Heart right ventricle (tissue), 16 donors: ENCODE measurements around the gene TMEM258. TPM values are rescaled to one million over a fixed set of nuclear protein-coding genes. Genes with fewer than 3 reads are reported as not detected.

Experiments
- ATAC-seq, 8 donors: fragments of 200-7000 bp; cut with Tn5 transposase; one replicate each; pipeline ENCODE4 v1.9.1; 2020; ENCODE audit warnings: mild to moderate bottlenecking in 8 of 8, moderate library complexity in 8 of 8, moderate number of reproducible peaks in 1 of 8
- DNase-seq, 2 donors: peaks; one replicate each; pipeline ENCODE4 v3.0.0-alpha.2; 2020
- H3K27ac ChIP-seq, 10 donors: fragments of 200-600 bp; sonication (generic) in 2 of 10; one replicate each; pipeline versions ENCODE4 v1.5.0 to v1.8.0; 2020 to 2022; ENCODE audit warnings: mild to moderate bottlenecking in 3 of 10
- H3K27me3 ChIP-seq, 7 donors: fragments of 200-600 bp; one replicate each; pipeline ENCODE4 v1.8.0; 2021 to 2022; ENCODE audit warnings: mild to moderate bottlenecking in 2 of 7
- H3K36me3 ChIP-seq, 9 donors: fragments of 200-600 bp; sonication (generic) in 1 of 9; one replicate each; pipeline versions ENCODE4 v1.5.0 to v1.8.0; 2020 to 2022; ENCODE audit warnings: mild to moderate bottlenecking in 2 of 9
- H3K4me1 ChIP-seq, 9 donors: fragments of 200-600 bp; sonication (generic) in 1 of 9; one replicate each; pipeline versions ENCODE4 v1.5.0 to v1.8.0; 2020 to 2022; ENCODE audit warnings: mild to moderate bottlenecking in 4 of 9
- H3K4me3 ChIP-seq, 10 donors: fragments of 200-600 bp; sonication (generic) in 2 of 10; one replicate each; pipeline versions ENCODE4 v1.5.0 to v1.8.0; 2020 to 2022; ENCODE audit warnings: mild to moderate bottlenecking in 7 of 10, moderate library complexity in 2 of 10
- H3K9me3 ChIP-seq, 11 donors: fragments of 200-600 bp in 10 of 11; sonication (generic) in 2 of 11; one replicate each; pipeline versions ENCODE4 v1.5.0 to v1.8.0; 2013 to 2022; ENCODE audit warnings: mild to moderate bottlenecking in 2 of 11, control low read depth in 1 of 11, moderate library complexity in 1 of 11
- WGBS, 2 donors: extraction: QIAGEN DNeasy Blood & Tissue Kit; methylation state at CpG; one replicate each; pipeline ENCODE4 v1.1.7; 2013; ENCODE audit warnings: inconsistent platforms in 1 of 2; 5-methylcytosine and 5-hydroxymethylcytosine counted together
- intact Hi-C, 10 donors: fragments of 100-400 bp; cut with DNase I; formaldehyde crosslinking; loops; one replicate each; pipeline versions ENCODE4 v1.11.1 to v1.14.2; 2022
- polyA plus RNA-seq, 2 donors: library from polyadenylated mRNA; stranded (reverse); fragments of 200-250 nt; gene quantifications; one replicate each; pipeline ENCODE4 v1.2.3, GENCODE V29; 2013
- total RNA-seq, 10 donors: library from RNA; stranded (reverse); fragmentation: NEBNext Ultra II Directional in 3 of 10; extraction: Animal tissue kit (Norgen Biotek cat#: 25700) in 3 of 10; gene quantifications; one replicate each; pipeline versions ENCODE4 v1.2.1 to v1.2.4, GENCODE V29; 2021 to 2023
- TF ChIP-seq, protein P1 (sequence below), 9 donors: fragments of 200-600 bp; sonication (generic) in 2 of 9; IDR thresholded peaks; one replicate each; pipeline versions ENCODE4 v1.5.0 to v1.8.0; 2021 to 2022; ENCODE audit warnings: antibody characterized with exemption in 9 of 9, mild to moderate bottlenecking in 5 of 9, moderate library complexity in 1 of 9
- donor health status: Arrhythmogenic right ventricular cardiomyopathy.
- donor health status: ischemic (EF 13 %, LVEDD 7.1; RV severe dilation, severe dysfunction).
- donor health status: healthy with polysubstance abuse.
- donor health status: DM: no; HTN: yes; CAD: no.
- donor health status: DM: no; HTN: no; CAD: no.
- donor health status: ischemic (EF 25% LVEDD 6.9; RV normal size, moderate dysfunction).
- donor health status: ischemic (EF 25% LVEDD 5.7; RV mildly dilated, moderate dysfunction).
- donor health status: healthy.
- donor health status: DM: yes; HTN: yes; CAD: no.
- donor health status: Ischemic cardiomyopathy.
- donor health status: ischemic (EF 35%, LVEDD 5.7; RV mildly dilated, moderate dysfunction).
- donor health status: nonischemic (EF 11% LVEDD 7.7; RV severe dilation, severe dysfunction).
- donor health status: DM: yes; HTN: yes; CAD: no.
- donor health status: PGD.
- donor health status: ischemic (EF 29% LVEDD 5.4; RV normal size, mild dysfunction).
- donor health status: nonischemic (EF 23%, LVEDD 6.1; RV moderate dilation, normal function).

TMEM258 gene
- total and polyA plus RNA-seq, 12 donors = 80.7 to 273 (median 109) TPM

DNA sequence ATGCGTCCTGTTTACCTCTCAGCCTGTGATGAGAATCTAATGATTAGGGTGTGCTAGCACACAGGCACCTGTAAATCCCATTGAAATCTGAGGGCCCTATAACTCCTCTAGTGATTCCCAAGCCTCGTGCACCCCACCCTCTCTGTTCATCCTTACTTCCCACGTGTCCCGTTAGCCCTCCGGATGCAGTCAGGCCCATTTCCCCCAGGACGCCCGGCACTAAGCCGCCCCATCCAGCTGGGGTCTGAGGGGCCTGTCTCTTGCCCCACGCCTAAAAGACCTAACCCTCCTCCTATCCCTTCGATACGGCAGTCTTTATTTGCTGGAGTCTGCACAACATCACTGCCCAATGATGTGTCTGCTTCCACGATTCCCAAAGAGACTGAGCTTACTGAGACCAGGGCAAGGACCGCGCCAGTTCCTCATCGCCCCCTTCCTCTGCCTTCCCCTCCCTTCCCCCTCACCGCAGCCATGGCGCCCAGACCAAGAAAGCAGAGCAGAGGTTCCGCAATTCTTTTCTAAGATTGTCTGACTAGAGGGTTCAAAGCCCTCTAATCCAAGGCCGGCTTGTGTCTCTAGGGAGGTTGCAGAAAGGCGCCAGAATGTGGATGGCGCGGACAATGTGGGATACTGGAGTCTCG, 34.7 kb upstream of the TMEM258 start:
- Histone ChIP-seq H3K27ac (peak overlapping the region; percentile 40 to 95 (median 86)), H3K4me1 (peaks cover 9 to 53% (median 36%) of the 10 kb centered on the region in 9 donors), H3K4me3 (peak overlapping the region; percentile 44 to 86 (median 73)), H3K9me3 (no peaks in the 10 kb centered on the region), H3K36me3 (peaks cover 0 to 4% (median 0%) of the 10 kb centered on the region in 9 donors), H3K27me3 (peaks cover 0 to 11% (median 0%) of the 10 kb centered on the region in 7 donors)
- 21% methylated on average over 23 of the region's 23 CpGs for WGBS, 2 donors
- peak in 5 of 8 donors; percentile 1 to 8 (median 4) for ATAC-seq
- no peak for DNase-seq
- intact Hi-C loops = loop anchor here in 2 of 10 donors (2.0 to 5.0 kb wide), 2 partner anchors 35 to 64 kb away; partner anchors contain the start of gene FADS3 (in 1 of the 2)
- TF ChIP-seq, protein P1, sequence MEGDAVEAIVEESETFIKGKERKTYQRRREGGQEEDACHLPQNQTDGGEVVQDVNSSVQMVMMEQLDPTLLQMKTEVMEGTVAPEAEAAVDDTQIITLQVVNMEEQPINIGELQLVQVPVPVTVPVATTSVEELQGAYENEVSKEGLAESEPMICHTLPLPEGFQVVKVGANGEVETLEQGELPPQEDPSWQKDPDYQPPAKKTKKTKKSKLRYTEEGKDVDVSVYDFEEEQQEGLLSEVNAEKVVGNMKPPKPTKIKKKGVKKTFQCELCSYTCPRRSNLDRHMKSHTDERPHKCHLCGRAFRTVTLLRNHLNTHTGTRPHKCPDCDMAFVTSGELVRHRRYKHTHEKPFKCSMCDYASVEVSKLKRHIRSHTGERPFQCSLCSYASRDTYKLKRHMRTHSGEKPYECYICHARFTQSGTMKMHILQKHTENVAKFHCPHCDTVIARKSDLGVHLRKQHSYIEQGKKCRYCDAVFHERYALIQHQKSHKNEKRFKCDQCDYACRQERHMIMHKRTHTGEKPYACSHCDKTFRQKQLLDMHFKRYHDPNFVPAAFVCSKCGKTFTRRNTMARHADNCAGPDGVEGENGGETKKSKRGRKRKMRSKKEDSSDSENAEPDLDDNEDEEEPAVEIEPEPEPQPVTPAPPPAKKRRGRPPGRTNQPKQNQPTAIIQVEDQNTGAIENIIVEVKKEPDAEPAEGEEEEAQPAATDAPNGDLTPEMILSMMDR (IDR thresholded peaks at IDR 0.05) = no peak

DNA sequence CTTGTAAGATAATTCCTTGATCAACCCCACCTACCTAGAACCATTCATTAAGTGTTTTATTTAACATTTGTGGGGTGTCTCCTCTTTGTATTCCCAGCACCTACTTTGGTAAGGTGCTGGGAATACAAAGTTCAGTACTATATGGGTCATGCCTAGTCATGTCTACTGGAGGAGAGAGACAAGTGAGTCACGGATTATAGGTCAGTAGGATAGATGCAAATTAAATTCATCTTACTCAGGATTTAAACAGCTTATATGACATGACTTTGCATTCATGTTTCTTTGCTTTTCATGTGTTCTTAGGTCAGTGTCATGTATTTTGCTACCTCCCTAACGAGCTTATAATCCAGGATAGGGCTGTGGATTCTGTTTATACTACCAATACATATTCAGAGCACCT, 27.8 kb upstream of the TMEM258 start:
- TF ChIP-seq, protein P1 (IDR thresholded peaks at IDR 0.05) = no peak
- intact Hi-C loops = no loop called here
- H3K27me3 ChIP-seq = peaks cover 0 to 6% (median 0%) of the 10 kb centered on the region in 7 donors
- peaks cover 0 to 24% (median 8%) of the 10 kb centered on the region in 9 donors for H3K4me1 ChIP-seq
- DNase-seq = no peak
- no peak overlapping the region for H3K4me3 ChIP-seq
- ATAC-seq = no peak
- H3K27ac ChIP-seq = no peak overlapping the region
- 90 to 96% methylated on average over 2 of the region's 2 CpGs for WGBS, 2 donors
- no peaks in the 10 kb centered on the region for H3K9me3 ChIP-seq
- H3K36me3 ChIP-seq = peaks cover 0 to 4% (median 0%) of the 10 kb centered on the region in 9 donors

DNA sequence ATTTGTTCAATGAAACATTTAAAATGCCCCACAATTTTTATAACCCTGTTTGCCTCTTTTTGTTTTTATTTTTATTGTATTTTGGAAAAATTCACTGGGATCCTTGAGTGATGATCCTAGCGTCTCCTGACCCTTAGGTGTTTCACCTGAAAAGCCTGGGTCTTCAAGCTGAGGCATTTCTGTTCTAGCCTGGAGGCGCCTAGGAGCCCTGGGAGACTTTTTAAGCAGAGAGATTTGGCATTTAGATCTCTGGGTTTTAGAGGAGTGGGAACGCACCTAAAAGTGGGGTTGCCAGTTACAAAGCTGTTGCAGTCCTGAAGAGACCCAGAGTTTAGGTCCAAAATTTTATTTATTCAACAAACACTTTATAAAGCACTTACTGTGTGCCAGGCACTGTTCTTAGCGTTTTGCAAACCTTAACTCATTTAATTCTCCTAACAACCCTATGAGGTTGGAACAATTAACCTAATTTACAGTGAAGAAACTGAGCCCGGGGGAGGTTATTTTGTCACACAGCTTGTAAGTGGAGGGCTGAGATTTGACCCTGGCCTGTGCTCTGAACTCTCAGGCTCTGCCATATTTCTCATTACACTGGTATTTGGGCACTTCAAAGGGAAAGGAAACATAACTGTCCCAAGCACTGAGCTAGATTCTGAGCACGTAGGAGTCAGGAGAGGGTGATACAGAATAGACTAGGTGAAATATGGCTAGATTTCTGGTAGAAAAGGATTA, 25.2 kb upstream of the TMEM258 start:
- no peak for ATAC-seq
- Histone ChIP-seq H3K27me3 (peaks cover 0 to 9% (median 0%) of the 10 kb centered on the region in 7 donors), H3K9me3 (no peaks in the 10 kb centered on the region), H3K4me3 (peak overlapping the region in 9 of 10 donors; percentile 66 to 93 (median 77)), H3K36me3 (peaks cover 0 to 8% (median under 1%) of the 10 kb centered on the region in 9 donors), H3K27ac (peak overlapping the region in 9 of 10 donors; percentile 93 to 100 (median 99)), H3K4me1 (peaks cover 4 to 29% (median 10%) of the 10 kb centered on the region in 9 donors)
- intact Hi-C loops = loop anchor here in 7 of 10 donors (2.0 to 10.0 kb wide), 7 partner anchors 13 to 155 kb away; partner anchors contain the start of gene FADS3 (in 1 of the 7)
- 75 to 81% methylated on average over 6 of the region's 6 CpGs for WGBS, 2 donors
- TF ChIP-seq, protein P1 (IDR thresholded peaks at IDR 0.05) = no peak
- DNase-seq = no peak

DNA sequence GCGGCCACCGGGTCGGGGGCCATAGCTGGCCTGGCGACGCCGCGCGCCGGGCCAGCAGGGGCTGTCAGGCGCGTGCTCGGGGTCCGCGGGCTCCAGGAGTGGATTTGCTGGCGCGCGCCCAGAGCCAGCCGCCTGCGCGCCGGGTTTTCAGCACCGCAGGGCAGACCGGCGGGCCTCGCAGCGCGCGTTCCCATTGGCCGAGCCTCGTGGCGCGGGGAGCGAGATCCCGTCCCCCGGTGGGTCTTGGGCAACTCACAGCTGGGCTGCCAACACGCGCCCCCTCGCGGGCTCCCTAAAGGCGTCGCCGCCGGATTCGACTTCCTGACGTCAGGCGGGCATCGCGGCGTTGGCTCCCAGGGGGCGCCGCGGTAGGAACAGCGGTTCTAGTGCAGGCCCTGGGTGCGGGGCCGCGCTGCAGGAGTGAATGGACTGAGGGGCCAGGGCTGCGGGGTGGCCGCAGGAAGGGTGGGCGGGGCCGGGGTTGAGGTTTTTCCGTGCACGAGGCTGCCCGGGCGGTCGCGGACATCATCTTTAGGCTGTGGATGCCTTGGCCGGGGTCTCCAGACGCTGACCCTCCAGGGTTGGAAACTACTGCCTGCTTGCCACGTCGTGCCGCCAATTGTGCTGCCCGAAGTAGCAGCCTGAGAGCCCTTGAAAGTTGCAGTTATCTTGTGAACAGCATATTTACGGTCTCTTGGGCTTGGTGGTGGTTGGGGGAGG, 24.5 kb upstream of the TMEM258 start, which contains the start of gene FADS1:
Gene FADS1 (minus strand): TSS at position 268 of the 720 bp plus-strand sequence. CDS start 74 bp downstream, at position 194.
- H3K9me3 ChIP-seq = no peaks in the 10 kb centered on the region
- 1% methylated on average over 70 to 73 of the region's 73 CpGs for WGBS, 2 donors
- H3K4me3 ChIP-seq = peak within 1 kb of the TSS; percentile 50 to 93 (median 76)
- peak within 1 kb of the TSS; percentile 93 to 100 (median 99) for H3K27ac ChIP-seq
- DNase-seq = peak; percentile 89 to 93
- intact Hi-C loops = loop anchor here in 7 of 10 donors (2.0 to 10.0 kb wide), 7 partner anchors 14 to 155 kb away; partner anchors contain the start of gene FADS3 (in 1 of the 7)
- peaks cover 4 to 29% (median 10%) of the 10 kb centered on the region in 9 donors for H3K4me1 ChIP-seq
- H3K27me3 ChIP-seq = peaks cover 0 to 9% (median 0%) of the 10 kb centered on the region in 7 donors
- TF ChIP-seq, protein P1 (IDR thresholded peaks at IDR 0.05) = peak; percentile 14 to 75 (median 55)
- H3K36me3 ChIP-seq = peaks cover 0 to 16% (median 8%) of the 10 kb centered on the region in 9 donors
- ATAC-seq = peak; percentile 16 to 74 (median 44)
